HG03139 (cell line): Measurements from ENCODE around the gene GTF3C2.
"Not testable (repeated sequence)": the region's sequence is repeated elsewhere in the genome, so short reads cannot be mapped to it uniquely, and the experiment has no call there.

Experiments
- ATAC-seq: cut with Tn5 transposase; IDR thresholded peaks from one replicate; pipeline ENCODE4 v1.9.1; 2021; ENCODE audit not compliant: unreplicated experiment

The GTF3C2 gene

DNA sequence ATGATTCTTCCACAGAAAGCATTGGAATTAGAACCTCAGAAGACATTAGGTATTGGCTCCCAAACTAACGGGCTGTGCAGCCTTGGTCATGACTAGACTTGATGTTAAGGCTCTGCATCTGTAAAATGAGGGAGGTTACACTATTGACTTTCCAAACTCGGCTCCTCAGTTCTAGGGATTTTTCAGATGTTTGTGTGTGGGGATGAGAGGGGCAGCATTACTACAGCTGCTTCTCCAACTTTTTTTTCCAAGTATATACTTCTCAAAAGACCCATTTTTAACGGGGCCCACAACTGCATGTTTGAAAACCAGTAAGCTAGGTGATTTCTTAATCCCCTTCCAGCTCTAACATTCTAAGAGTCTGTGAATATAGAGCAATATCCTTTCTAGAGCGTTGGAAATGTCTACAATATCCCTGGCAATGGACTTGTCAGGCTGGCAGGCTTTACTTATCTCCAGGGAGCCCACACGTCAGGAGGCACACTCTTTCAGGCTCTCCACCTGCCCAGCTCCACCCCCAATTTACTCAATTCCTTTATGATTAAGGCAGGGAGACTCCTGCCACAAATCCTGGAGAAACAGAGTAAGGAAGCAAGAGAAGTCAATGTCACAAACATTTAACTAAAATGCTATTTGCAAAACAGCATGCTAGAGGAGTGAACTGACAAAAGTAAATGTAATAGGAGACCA lies 32.8 kb downstream of the GTF3C2 start:
- no peak for ATAC-seq

- ATAC-seq = peak; percentile 92
These were observed 33.6 kb downstream of the GTF3C2 start, which contains the start of gene MPV17 for GRCh38 chr2:27322766-27323595. MPV17 (minus strand) TSS chr2:27323097; CDS start chr2:27322517, 580 bp downstream.

GRCh38 chr2:27322301-27322765 lies 34.2 kb downstream of the GTF3C2 start:
- no peak for ATAC-seq

DNA sequence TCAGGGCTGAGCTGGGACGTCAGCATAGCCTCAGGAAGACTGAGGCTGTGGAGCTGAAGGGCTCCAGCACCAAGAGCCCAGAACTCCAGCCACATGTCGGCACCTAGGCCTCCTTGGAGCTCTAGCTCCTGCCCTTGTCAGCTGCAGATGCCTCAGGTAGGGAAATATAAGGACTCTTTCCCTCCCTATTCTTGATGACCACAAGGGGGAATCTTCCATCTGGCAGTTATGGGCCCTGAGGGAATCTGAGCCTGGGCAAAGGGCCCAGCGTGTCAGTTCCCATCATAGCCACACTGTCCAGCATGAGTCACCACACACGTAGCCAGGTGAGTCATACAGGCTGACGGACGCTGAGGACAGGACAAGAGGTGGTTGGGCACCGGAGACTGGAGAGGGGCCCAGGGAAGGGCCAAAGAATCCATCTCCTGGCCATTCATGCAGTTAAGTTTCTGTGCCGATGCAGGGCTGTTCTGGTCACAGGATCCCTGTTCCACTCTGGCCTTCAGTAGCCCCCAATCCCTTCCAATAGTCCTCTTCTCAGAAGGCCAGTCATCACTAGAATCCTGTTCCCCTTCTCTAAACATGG lies 35.5 kb downstream of the GTF3C2 start:
- ATAC-seq = no peak

- not testable (repeated sequence) for ATAC-seq
These were observed 36.7 kb downstream of the GTF3C2 start for GRCh38 chr2:27319839-27320238.

DNA sequence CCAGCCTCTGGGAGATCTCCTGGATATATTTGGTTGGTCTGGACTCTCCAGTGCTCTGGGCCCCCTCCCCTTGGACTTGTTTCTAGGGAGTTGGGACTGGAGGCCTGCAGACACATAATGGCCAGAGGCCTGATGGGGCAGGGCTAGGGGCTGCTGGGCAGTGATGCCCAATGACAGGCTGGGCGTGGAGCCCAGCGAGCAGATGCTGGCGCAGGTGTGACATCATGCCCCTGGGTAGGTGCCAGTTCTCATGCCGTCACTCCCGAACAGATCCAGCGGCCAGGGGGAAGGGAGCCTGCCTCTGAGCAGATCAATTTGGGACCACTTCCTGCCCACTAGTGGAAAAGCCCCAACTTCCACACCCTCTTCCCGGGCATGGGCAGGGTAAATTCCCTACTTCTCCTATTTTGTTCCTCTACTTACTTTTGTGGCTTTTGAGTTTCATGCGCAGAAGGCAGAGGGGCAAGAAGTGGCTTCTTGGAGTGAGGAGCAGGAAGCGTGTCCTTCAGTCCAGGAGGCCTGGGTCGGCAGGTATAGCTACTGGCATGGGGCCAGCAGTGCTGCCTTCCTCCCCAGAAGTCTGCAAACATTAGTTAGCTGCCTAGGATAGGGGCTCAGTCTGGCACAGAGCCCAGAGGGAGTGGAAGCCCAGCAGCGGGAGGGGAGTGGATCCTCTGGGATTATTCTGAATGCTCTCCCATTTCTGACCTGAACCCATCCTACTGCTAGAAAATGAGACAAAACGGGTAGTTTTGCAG lies 39.7 kb downstream of the GTF3C2 start:
- no peak for ATAC-seq

DNA sequence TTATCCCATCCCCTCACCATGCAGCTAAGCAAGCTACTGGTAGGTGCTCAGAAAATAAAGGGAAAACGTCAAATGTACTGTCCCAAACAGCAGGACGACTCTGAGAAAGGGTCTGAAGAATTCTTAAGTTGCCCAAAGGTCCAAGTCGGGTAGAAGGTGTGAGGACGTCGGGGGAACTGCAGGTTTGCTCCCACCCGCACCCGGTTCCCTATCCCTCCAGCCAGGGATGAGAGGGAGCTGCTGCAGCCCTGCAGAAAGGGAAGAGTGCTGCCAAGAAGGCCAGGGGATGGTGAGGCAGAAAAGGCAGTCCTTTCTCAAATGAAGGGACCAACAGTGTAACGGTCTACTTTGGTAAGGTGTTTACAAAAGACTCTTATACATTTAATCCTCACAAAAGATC lies 41.4 kb downstream of the GTF3C2 start:
- ATAC-seq = no peak

DNA sequence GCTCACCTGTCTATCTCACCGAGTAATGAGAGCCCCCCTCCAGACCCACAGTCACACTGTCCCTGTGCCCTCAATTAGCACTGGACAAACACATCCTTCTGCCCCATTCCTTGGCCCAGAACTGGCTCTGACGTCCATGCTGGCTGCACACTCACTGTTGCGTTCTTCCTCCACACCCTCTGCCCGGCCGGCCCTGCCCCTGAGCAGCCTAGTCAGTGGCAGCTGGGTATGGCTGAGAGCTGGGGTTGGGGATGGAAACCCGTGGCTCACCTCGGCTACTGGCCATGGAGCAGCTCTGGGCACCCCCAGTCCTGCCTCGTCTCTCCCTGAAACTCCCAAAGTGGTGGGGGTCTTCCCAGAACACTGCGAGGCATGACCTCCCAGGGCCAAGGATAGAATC lies 41.9 kb downstream of the GTF3C2 start:
- ATAC-seq = no peak

GRCh38 chr2:27313882-27314645 lies 42.5 kb downstream of the GTF3C2 start:
- ATAC-seq = no peak

GRCh38 chr2:27312152-27312551 lies 44.4 kb downstream of the GTF3C2 start:
- ATAC-seq = no peak

DNA sequence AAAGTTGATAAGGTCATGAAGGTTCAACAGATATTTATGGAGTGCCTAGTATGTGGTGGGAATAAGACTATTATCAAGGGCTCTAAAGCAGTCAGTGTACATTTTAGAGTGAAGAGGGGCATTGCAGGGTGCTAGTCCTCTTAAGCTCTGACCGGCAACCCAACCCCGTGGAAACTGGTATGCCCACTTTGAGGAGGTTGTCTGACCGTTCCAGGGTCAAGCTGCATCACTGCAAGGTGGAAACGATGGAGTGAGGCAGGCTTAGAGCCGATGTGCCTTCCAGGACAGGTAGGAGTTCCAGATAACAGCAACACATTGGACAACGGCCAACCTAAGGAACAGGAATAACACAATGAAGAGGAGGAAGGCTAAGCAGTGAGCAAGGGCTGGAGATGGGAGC lies 46.9 kb downstream of the GTF3C2 start:
- ATAC-seq = no peak

DNA sequence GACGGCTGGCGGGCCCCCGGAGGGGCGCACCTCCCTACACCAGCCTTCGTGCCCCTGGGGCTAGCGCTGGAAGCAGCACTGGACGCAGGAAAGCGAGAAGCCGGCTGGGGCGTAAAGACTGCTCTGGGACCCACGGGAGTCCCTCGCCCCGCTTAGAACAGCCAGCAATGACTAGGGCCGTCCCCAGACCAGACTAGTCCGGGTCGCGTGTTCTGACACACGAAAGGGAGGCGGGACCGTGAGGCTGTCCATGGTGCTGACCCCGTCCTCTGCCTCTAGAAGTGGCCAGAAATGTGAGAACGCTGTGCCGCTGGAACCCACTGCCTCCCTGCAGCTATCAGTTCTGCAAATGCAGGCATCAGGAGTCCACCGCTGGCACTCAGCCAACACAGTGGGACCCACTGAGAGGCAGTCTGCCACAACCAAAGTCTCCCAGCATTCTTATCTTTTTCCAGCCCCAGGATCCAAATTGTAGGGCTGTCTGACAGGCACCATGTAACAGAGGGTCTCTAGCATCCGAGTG lies 48.1 kb downstream of the GTF3C2 start, which contains the start of gene UCN:
UCN (minus strand) TSS at position 87 of the 523 bp plus-strand sequence. CDS start 550 bp downstream, outside the sequence.
- no peak for ATAC-seq

GRCh38 chr2:27307545-27308358 lies 48.8 kb downstream of the GTF3C2 start:
- ATAC-seq = no peak

DNA sequence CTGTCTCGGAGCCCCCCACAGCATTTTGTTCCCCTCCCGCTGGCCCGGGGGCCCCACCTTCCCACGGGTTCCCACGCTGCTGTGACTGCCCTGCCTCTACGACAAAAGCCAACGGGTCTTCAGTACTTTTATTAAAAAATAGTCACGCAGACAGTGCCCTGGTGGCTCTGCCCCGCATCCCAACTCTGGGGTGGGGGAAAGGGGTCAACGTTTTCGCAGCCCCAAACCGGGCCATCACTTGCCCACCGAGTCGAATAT lies 49.3 kb downstream of the GTF3C2 start:
- no peak for ATAC-seq

DNA sequence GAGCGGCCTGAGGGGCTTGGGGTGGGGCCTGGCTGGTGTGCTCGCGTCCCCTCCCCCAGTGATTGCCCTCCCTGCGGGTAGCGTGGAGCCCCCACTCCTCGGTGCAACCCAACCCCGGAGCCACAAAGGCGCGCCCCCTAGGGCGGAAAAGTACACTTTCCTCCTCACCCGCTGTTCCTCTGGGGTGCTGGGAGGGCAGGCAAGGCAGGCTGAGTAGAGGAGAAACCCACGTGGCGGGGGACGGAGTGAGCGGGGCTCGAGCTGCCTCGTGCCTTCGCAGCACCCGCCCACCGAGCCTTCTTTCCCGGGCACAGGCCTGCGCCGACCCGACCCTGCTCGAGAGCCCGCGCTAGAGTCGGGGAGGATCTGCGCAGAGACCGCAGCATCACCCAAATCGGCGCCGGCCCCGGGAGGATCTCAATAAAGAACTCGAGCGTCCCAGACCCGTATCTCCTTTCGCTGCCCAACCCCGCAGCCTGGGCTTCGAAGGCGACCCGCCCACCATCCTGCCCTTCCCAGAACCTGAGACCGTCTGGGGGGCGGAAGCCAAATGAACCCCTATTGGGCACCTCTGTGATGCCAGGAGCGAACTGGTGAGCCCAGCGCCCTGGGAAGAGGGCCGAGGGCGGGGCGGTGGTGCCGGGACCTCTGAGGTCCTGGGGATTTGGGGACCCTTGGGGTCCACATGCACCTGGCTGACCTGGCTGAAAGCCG lies 49.8 kb downstream of the GTF3C2 start:
- no peak for ATAC-seq

GRCh38 chr2:27306136-27306535 lies 50.4 kb downstream of the GTF3C2 start:
- ATAC-seq = no peak

GRCh38 chr2:27305516-27305915 lies 51.0 kb downstream of the GTF3C2 start:
- ATAC-seq = no peak

DNA sequence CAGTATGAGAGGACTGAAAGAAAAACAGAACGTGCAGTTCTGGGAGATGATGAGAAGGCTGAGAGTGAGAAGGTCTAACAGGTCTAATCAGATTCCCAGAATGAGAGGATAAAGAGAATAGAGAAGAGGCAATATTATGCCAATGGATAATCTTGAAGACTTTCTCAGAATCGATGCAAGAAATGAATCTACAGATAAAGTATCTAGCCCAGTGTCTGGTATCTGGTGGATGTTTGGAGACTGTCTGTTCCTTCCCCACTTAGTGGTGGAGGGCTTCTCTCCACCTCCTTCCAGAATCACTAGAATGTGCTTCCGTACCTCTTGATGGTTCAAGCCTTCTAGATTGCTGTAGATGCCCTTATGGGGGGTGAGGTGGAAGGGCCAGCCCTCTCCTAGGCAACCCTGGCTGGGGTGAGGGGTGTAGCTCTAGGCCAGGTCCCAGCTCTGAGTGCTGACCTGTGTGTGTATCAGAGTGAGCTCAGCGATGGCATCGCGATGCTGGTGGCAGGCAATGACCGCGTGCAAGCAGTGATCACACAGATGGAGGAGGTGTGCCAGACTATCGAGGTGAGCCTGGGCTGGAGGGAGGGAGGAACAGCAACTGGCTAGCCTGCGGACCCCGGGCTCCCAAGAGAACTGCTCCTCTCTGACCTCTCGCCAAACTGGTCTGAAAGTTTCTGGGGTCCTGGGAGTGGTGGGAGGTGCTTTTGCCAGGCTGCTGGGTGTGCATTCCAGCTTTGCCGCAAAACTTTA lies 51.9 kb downstream of the GTF3C2 start:
- ATAC-seq = no peak
